Iris pigment epithelial cell (primary cell): Measurements from ENCODE around the gene SORD.
"Not testable (repeated sequence)": the region's sequence is repeated elsewhere in the genome, so short reads cannot be mapped to it uniquely, and the experiment has no call there.

Experiments
- DNase-seq: peaks from one replicate; pipeline ENCODE4 v3.0.0-alpha.2; 2011; ENCODE audit warnings: low read depth

SORD gene

GRCh38 chr15:45097466-45097865 lies 74.5 kb downstream of the SORD start:
- no peak for DNase-seq

DNA sequence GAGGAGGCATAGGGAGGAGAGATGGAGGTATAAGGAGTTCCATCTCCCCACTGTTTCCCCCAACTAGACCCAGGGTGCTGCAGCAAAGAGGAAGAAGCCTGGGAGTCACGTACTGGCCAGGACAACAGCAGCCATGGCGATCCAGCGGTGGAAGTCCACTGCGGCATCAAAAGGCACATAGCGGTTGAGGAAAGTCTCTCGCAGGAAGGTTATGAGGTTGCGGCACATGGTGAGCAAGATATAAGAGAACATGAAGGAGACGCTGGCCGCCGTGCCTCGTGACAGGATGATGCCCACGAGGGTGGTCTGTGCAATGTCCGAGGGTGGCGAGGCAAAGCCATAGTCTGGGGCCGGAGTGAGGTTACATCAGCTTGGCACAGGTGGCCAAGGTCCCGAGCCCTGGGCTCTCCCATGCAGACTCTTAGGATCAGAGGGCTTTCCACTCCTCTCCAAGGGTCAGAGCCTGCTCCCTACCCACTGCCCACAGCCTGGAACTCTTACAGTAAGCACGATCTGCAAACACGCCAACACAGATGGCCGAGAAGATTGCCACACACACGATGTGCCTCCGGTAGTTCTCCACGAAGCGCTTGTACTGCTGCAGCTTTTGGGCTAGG lies 76.7 kb downstream of the SORD start:
- DNase-seq: no peak

DNA sequence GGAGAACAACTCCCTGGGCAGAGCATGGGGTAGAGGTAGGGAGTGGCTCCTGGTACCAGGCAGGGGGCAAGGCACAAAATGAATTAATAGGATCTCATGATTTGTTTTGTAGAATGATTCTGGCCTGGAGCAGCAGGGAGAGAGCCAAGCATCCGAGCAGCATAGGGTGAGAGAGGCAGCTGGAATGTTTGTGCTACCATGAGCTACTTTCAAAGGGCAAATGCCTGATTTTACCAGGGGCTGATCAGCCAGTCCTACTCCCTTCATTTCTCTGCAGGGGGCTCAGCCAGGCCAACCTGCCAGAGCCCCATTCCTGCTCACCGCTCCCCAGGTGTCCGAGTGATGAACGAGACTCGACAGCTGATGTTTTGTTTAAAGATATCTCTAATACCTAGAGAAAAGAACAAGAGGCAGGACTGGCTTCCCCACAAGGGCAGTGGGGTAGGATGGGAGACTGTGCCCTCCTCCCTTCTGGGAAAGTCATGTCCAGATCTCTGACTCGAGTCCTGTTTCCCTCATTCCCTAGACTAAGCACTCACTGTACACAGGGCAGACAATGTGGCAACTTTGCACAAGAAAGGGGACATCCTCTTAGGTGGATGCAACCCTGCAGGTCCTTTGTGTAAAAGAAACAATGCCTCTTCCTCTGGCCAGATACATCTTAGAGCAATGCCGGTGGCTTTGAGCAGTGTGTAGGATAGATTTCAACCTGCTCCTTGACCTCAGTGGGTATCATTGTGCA lies 78.1 kb downstream of the SORD start:
- DNase-seq: no peak

DNA sequence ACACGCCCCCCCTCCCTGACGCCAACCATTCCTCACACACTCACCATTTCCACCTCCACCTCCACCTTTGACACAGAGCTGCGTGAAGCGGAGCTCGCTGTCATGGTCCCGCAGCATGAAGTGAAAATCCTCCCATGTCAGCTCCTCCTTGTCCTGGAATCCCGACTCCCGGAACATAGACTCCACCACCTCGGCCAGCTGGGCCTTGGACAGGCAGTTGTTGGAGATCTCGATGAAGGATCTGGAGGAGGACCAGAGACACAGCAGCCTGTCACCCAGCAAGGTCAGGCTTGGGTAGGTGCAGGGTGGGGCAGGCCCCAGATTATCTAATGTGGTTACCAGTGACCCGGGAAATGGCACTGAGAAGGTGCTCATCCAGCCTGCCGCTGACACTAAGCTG lies 78.8 kb downstream of the SORD start:
- no peak for DNase-seq

DNA sequence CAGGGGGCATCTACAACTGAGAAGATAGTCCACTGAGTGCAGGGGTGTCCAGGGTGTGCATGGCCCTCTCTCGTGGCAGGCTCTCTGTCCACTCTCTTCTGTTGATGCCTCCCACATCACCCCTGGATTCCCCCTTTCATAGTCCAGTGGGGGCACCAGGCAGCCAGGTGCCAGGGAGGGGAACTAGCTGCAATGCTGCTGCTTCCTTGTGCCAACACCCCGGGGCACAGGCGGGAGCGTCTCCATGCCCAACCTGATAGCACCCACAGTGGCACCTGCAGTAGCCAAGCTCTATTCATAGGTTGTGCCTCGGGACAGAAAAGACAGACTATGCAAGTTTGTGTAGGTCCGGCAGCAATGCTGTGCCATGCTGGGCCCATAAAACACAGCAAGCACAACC lies 79.2 kb downstream of the SORD start:
- DNase-seq: no peak

- DNase-seq: not testable (repeated sequence)
Observed at GRCh38 chr15:45104170-45104569, 81.2 kb downstream of the SORD start.

DNA sequence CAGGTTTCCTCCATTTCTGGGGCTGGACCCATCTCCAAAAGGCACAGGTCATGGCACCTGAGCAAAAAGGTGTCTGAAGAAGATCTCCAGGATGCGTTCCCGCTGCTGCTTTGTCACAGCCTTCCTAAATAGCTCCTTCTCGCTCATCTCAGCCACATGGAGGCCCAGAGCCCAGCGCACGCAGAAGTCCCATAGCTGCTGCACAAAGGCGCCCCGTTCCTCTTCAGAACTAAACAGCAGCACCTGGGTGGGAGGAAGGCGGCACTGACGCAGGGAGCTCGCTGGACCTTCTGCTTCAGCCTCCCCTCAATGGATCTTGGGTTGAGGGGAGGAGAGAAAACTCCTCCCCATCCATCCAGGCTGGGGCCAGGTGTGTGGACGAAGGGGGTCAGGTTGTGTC lies 82.6 kb downstream of the SORD start:
- no peak for DNase-seq

DNA sequence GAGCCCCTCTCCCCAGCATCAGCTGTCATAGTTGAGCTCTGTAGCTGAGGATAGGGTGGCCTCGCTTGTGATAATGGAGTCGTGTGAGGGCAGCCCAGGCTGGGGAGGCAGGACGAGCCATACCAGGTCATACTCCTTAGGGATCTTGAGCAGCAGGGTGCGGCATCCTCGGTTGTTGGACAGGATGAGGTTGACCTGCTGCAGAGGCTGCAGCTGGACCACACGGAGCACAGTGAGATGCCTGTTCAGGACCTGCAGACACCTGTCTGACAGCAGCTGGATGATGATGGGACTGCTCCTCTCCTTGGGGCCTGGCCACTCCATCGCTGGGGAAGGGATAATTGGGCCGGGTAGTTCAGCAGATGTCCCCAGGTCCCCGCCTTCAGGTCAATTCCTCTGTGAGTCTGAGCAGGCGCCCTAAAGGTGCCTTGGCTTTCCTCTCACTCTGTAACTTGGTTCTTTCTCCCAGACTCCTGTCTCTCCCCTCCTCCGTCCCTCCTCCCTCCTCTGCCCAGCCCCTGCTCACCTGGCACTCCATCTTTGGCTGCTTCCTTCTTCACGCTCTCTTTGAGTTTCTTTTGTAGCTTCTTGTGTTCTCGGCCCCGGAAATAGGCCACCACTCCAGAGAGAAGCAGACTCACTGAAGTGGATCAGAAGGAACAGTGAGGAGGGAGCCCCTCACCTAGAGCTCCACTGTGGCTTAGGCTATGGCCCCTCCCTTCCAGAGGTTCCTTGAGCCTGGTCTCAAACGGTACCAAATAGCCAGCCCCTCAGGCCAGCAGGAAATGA lies 83.2 kb downstream of the SORD start:
- DNase-seq: no peak

GRCh38 chr15:45107941-45108630 lies 85.1 kb downstream of the SORD start:
- no peak for DNase-seq

DNA sequence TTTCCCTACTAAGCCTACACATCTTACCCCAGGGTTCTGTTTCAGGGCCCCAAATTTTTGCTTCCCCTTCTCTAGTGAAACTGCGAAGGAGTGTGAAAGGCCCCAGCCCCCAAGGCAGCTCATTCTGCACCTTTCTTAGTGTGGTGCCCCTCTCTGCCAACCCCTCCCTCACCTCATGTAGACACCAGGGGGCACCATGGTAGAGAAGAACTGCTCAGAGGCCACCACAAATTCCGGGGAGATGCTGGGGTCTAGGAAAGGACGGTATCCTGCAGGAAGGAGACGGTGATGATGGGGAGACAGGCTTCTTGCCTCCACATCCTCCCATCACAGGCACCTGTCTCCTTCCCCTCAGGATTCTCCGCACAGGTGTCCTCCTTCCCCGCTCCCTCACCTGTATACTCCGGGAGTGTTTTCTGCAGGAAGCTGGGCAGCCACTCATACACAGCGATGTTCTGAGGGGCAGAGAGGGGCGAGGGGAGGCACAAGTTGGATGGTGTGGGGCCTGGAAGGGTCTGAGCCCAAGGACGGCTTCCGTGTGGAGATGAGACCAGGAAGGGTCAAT lies 87.3 kb downstream of the SORD start:
- no peak for DNase-seq

DNA sequence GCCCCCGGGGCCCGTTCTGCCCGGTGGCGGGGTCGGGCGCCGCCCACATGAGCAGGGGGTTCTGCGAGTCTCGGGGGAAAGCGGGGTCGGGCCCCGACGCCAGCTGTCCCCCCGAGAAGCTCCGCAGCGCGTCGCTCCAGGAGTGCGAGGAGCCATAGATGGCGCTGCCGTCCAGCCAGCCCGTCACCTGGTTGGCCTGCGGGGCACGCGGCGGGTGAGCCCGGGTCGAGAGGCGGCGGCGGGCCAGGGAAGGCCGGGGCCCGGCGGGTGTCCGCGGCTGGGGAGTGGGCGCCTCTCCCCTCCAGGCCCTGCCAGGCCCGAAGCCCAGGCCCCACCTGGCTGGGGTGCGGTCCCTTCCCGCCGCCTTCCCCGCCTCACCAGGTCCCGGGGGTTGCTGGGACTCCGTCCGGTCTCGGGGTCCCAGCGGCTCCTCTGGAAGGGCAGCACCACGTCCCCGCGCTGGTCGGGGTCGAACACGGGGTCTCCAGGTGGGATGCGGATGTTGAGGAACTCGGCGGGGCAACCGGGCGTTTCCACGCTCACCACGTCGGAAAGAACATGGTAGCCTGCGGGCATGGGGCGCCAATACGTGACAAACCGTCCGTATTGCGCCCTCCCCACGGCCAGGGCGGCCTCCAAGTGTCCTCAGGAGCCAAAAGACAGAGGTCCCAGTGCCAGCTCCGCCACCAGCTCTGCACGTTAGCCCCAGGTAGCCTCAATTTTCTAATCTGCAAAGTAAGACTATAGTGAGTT lies 88.6 kb downstream of the SORD start:
- no peak for DNase-seq

DNA sequence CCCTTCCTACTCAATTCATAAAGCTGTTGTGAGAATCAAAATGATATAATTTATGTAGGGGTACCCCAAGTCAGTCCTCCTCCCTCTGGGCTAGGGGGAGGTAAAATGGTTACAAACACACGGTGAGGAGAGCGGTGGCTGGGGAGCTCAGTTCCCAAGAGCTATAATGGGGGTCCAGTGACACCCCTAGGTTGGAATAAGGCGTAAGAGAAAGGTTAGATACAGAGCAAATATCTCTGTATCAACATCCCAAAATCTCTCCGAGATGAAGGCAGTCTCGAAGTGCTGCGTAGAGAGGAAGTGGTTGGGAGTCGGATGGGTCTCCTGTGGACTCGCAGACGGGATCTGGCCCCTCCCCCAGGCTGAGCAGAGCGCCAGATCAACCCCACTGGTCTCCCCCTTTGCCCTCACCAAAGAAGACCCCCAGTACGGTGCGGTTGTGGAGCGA lies 89.2 kb downstream of the SORD start:
- DNase-seq: no peak

DNA sequence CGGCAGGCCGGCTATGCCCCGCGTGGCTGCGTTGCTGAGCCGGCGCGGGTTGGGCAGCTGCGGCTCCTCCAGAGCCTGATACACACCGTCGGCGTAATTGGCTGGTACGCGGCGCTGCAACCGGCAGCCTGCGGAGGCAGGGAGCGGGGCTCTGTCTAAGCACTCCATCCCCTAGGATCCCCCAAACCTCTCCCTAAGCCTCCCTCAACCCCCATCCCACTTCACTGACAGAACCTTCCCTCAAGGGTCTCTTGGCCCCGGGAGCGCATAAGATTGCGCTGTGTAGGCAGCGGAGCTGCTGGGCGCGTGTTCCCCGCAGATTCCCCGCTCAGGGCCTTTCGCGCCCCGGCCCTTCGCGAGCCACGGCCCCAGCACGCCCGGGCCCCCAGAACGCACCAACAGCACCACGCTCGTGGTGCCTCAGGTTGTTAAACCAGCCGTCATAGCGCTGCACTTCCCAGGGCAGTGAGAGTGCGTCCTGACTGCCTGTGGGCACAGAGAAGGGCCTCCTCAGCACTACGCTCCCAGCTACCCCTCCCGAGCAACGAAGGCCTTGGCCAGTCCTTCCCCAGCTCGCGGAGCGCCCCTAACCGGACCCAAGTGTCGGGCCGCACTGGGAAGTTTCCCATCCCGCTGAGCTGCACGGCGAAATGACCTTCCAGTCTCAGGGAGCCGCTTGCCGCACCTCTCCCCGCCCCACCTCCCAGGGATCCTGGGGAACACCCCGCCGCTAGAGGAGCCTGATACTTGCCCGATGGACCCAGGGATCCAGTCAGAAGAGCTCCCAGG lies 89.8 kb downstream of the SORD start:
- DNase-seq: no peak

- DNase-seq: no peak
Observed at GRCh38 chr15:45113380-45113990, 90.5 kb downstream of the SORD start.

- no peak for DNase-seq
Observed at GRCh38 chr15:45114076-45114750, 91.2 kb downstream of the SORD start, which contains the start of the genes DUOX2 and DUOXA2. Gene DUOX2 (minus strand): TSS chr15:45114172. CDS start chr15:45113411, 761 bp downstream. Gene DUOXA2 (plus strand): TSS chr15:45114326. CDS start chr15:45114606, 280 bp downstream.

- no peak for DNase-seq
Observed at GRCh38 chr15:45114751-45115085, 91.7 kb downstream of the SORD start.

GRCh38 chr15:45115312-45115820 lies 92.4 kb downstream of the SORD start:
- DNase-seq: no peak

- no peak for DNase-seq
Observed at GRCh38 chr15:45116006-45116481, 93.0 kb downstream of the SORD start.
